Activated CD4-positive, alpha-beta T cell treated with anti-CD3 and anti-CD28 coated beads for 4 hours (primary cell): ENCODE data around the gene STXBP2.

ENCODE experiments used
- DNase-seq, 2 donors: peaks; one replicate each; pipeline ENCODE4 v3.0.0-alpha.2; 2020

The STXBP2 gene

GRCh38 chr19:7614859-7615741, 21.8 kb upstream of the STXBP2 start:
- no peak for DNase-seq

DNA sequence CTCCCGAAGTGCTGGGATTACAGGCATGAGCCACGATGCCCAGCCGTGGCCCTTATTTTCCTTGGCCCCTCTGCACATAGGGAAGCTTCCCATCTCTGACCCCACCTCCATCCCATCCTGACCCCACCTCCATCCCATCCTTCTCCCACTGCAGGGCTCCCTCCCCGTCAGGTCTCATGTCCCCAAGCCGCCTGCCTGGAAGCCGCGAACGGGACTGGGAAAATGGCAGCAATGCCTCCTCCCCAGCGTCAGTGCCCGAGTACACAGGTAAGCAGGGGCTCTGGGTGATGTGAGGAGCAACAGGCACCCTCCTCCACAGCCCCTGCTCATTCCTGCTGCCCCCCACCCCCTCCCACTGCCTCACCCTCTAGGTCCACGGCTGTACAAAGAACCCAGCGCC, 19.7 kb upstream of the STXBP2 start:
- no peak for DNase-seq

DNA sequence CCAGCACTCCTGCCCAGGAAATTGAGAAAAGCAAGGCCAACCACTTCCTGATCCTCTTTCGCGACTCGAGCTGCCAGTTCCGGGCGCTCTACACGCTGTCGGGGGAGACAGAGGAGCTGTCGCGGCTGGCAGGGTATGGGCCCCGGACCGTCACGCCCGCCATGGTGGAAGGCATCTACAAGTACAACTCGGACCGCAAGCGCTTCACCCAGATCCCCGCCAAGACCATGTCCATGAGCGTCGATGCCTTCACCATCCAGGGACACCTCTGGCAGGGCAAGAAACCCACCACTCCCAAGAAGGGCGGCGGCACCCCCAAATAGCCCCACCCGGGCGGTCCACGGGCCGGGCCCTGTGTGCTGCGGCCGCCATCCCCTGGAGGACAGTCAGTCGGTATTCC, 19.2 kb upstream of the STXBP2 start:
- no peak for DNase-seq

DNA sequence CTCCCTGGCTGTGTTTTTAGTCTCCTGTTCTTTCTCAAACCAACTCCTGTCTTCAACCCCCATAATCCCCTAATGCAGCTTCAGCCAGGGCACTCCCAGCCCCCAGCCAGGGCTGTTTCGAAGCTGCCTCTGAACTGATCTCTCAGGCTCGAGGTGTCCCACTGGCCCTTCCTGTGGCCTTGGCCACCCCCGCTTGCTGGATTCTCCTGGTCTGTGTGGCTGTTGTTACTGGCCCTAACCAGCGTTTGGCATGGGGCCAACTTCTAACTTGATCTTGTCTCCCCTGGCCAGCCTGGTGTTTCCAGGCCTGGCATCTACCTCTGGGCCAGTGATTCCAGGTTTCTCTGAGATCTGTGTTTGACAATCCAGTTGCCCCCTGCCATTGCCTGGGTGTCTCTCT, 18.6 kb upstream of the STXBP2 start:
- no peak for DNase-seq

DNA sequence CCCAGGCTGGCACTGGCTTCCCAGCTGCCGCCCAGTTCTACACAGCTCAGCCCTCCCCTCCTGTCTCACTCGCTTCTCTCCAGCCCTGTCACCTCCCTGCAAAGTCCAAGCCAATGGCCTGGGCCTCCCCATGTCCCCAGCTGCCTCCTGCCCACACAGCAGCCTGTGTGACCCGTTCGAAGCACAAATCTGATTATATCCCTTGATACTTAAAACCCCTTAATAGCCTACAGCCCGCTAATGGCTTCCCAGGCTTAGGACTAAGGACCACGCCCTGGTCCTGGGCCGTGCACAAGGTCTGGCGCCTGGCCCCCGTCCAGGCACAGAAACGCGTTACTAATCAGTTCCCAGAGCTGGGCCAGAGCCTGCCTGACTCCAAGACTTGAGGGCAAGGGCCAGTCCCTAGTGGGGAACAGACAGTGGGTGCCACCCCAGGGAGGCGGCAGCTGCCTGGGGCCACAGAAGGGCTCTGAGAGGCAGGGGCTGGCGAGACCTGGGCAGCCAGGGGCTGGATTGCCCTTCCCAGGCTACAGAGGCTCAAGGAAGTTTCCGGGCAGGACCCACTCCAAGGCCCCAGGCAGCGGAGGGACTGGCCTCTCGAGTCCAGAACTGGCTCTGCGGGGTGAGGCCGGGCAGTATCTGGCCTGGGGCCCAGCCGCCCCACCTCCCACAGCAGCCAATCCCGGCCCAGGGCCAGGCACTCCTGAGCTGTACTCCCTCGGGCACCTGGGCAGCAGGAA, 18.0 kb upstream of the STXBP2 start:
- DNase-seq, result no peak

DNA sequence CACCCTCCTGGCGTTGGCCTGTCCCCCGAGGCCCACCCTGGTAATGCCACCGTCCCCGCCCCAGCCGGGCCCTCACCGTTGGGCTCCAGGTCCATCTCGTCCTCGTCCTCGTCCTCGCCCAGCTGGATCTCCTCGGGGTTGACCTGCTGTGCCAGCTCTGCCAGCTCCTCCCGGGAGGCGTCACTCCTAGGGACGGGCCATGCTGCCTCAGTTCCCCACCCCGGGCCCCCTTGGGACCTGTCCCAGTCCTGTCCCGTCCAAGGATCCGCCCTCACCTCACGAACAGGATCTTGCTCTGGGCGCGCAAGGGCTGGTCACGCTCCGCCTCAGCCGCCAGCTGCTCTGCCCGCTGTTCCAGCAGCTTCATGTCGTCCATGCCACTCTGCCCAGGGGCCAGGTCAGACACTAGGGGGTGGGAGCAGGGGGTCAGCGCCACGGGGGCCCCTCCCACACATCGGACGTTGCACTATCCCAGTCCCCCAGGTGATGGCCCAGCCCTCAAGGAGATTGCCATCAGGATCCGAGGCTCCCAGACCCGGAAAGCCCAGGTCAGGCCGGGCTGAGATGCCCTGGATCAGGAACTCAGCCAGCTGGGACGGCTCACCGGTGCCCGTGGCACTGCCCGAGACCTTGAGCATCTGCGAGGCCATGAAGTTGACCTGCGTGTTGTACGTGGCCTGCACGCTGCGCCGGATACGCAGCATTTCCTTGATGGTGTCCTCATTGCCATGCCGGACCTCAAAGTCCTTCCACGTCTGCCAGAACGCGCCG, 17.1 kb upstream of the STXBP2 start:
- no peak for DNase-seq

GRCh38 chr19:7620442-7621412, 16.2 kb upstream of the STXBP2 start:
- DNase-seq, result no peak

DNA sequence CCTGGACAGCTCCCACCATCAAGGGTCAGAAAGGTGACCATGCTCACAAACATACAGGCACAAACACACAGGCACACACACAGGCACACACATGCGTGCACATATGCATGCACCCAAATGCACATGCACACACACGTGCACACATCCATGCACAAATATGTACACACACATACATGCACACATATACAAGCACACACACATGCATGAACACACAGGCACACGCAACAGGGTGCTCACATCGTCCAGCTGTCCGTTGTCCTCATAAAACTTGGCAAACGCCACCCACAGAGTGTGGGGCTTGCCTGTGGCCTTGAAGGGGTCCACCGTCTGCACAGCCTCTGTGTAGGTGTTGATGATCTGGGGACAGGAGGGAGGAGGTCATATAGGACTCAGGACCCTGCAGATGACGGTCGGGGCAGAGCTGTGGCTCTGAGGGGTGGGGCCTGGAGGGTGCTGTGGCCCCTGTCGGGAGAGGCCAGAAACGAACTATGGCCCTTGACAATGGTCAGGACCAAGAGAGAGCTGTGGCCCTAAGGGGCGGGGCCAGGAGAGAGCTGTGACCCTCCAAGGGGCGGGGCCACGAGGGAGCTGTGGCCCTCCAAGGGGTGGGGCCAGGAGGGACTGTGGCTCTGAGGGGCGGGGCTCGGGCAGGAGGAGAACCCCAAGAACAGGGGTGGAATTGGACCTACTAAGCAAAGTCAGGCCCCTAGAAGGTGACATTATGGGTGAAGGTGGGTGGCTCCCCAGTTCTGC, 13.8 kb upstream of the STXBP2 start:
- DNase-seq, result no peak

GRCh38 chr19:7623725-7624603, 12.9 kb upstream of the STXBP2 start:
- DNase-seq, result no peak

DNA sequence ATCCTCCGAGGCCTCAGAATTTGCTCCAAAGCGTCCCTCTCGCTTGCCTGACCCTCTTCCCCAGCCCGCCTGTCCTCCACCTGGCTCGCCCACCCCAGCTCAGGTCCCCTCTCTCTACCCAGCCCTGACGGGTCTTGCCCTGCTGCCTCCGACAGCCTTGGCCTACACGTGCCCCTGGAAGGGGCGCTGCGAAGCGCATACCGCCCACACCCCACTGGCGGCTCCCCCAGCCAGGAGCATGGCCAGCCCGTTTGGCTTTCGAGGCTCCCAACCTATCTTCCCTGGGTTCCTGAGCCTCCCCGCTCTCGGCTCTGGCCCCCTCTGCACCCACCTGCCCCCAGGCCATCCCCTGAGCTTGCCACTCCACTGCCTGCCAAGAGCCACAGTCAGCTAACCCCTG, 12.1 kb upstream of the STXBP2 start:
- DNase-seq, result no peak

GRCh38 chr19:7625763-7626372, 11.0 kb upstream of the STXBP2 start:
- no peak for DNase-seq

DNA sequence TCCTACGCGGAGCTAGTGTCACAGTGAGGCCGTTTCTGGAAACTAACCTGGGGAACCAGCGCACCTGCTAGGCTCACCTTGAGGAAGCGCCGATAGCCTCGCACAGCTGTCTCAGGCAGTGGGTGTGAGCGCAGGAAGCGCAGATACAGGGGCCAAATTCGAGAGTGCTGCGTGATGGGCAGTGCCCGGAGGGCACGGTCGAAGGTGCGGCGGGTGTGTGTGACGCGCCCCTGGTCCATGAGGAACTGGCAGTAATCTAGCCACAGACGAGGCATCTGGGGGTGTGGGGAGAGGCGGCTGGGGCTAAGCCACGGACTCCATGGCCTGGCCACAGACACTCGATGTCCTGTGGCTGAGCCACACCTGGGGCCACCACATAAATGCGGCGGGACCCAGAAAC, 9.7 kb upstream of the STXBP2 start:
- DNase-seq, result no peak

GRCh38 chr19:7628589-7629311, 8.2 kb upstream of the STXBP2 start:
- no peak for DNase-seq

DNA sequence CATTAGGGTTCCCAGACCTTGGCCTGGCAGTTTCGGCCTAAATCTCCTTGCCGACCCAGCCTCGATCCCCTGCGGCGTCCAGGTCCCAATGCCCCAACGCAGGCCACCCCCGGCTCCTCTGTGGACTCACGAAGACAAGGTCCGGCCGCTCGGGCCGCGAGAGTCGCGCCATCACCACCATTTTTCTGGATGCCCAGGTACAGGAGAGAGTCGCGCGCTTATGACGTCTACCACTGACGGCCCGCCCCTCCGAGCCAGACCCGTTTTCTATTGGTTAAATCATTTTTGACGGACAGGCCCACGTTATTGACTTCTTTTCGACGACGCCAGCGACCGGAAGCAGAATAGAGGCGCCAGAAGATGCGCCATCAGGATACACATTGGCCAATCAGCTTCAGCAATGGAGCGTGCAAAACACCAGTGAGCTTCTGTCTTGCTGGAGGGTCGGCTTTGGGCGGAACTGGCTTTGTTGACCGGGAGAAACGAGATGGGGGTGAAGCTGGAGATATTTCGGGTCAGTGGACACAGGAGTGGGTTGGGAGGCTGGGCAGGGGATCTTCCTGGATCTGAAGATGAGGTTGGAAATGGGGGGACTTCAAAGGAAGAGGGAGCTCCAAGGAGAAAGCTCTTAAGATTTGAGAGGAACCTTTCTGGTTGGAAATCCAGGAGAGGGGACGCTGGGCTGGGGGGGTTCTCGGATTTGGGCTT, 7.4 kb upstream of the STXBP2 start, which contains the start of the genes PET100 and XAB2:
Gene PET100 (plus strand): TSS at position 447 of the 708 bp plus-strand sequence. CDS start 41 bp downstream, at position 488.
Gene XAB2 (minus strand): TSS at position 199 of the 708 bp plus-strand sequence. CDS start 18 bp downstream, at position 181.
- DNase-seq, result peak; percentile 92 to 93

DNA sequence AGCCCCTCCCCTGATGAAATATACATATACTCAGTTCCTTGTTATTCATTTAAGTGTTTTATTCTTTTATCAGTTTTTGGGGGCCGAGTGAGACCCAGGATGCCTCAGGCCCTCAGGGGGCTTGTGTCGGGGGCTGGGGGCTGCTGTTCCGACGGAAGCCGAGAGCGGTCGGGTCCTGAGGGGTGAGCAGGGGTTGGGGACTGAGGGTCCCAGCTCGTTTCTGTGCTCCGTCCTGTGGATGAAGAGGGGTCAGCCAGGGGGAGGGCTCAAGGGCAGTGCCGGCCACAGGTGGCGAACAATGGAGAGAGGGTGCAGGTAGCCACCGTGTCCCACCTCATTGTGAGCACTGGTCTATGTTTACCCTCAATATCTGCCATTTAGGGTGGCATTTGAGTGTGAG, 5.3 kb upstream of the STXBP2 start:
- no peak for DNase-seq

GRCh38 chr19:7632340-7633203, 4.3 kb upstream of the STXBP2 start:
- DNase-seq, result no peak

GRCh38 chr19:7633698-7634097, 3.2 kb upstream of the STXBP2 start, which contains the start of gene PCP2:
Gene PCP2, minus strand, starts transcription at chr19:7633719. Its CDS starts 262 bp downstream, at chr19:7633457.
- DNase-seq, result no peak
